ENCODE data around the gene RBL2. TPM values are rescaled to one million over a fixed set of nuclear protein-coding genes. Genes with fewer than 3 reads are reported as not detected.
"Not testable (repeated sequence)": the region's sequence is repeated elsewhere in the genome, so short reads cannot be mapped to it uniquely, and the experiment has no call there.

The RBL2 gene
- total RNA-seq, 6 donors from 2014 or later, result 69.2 to 164 (median 84.9) TPM

GRCh38 chr16:53414381-53414780 lies 19.9 kb upstream of the RBL2 start:
- Histone ChIP-seq H3K4me3 (no peak overlapping the region), H3K27me3 (no peaks in the 10 kb centered on the region), H3K4me1 (peaks cover 0 to 11% (median 0%) of the 10 kb centered on the region in 4 donors), H3K9me3 (no peaks in the 10 kb centered on the region), H3K27ac (no peak overlapping the region), H3K36me3 (no peaks in the 10 kb centered on the region)
- 92 to 95% methylated on average over 15 to 16 of the region's 16 CpGs for WGBS, 2 donors
- ATAC-seq (ENCODE audit: low FRiP score in 2 of 2), result no peak
- DNase-seq, result no peak
- TF ChIP-seq POLR2A (IDR thresholded peaks at IDR 0.05) (no peak), EP300 (IDR thresholded peaks at IDR 0.05) (no peak)

- no peaks in the 10 kb centered on the region for H3K9me3 ChIP-seq
- TF ChIP-seq POLR2AphosphoS5 (IDR thresholded peaks at IDR 0.05), result no peak
- no peak for TF ChIP-seq CTCF (IDR thresholded peaks at IDR 0.05)
- TF ChIP-seq POLR2A (IDR thresholded peaks at IDR 0.05), result no peak
- TF ChIP-seq EP300 (IDR thresholded peaks at IDR 0.05), result no peak
- H3K27ac ChIP-seq, result peak overlapping the region in 2 of 4 donors; percentile 12 to 35
- peaks cover 0 to 11% (median 0%) of the 10 kb centered on the region in 4 donors for H3K4me1 ChIP-seq
- ATAC-seq (ENCODE audit: low FRiP score in 2 of 2) (no peak), DNase-seq (peak in 1 of 2 donors; percentile 37)
- H3K27me3 ChIP-seq, result no peaks in the 10 kb centered on the region
- no peak overlapping the region for H3K4me3 ChIP-seq
- WGBS, 2 donors, result 10 to 13% methylated on average over 4 of the region's 4 CpGs
- no peaks in the 10 kb centered on the region for H3K36me3 ChIP-seq
These were observed 18.8 kb upstream of the RBL2 start for GRCh38 chr16:53415504-53415903.

GRCh38 chr16:53417011-53417410 lies 17.3 kb upstream of the RBL2 start:
- H3K27me3 ChIP-seq, result no peaks in the 10 kb centered on the region
- TF ChIP-seq POLR2A (IDR thresholded peaks at IDR 0.05) (no peak), POLR2AphosphoS5 (IDR thresholded peaks at IDR 0.05) (no peak), EP300 (IDR thresholded peaks at IDR 0.05) (no peak), CTCF (IDR thresholded peaks at IDR 0.05) (no peak)
- peak overlapping the region in 1 of 4 donors; percentile 30 for H3K27ac ChIP-seq
- no peaks in the 10 kb centered on the region for H3K9me3 ChIP-seq
- H3K4me1 ChIP-seq, result peaks cover 0 to 11% (median 0%) of the 10 kb centered on the region in 4 donors
- no peak for DNase-seq
- no peaks in the 10 kb centered on the region for H3K36me3 ChIP-seq
- H3K4me3 ChIP-seq, result no peak overlapping the region
- 46 to 49% methylated on average over 4 of the region's 4 CpGs for WGBS, 2 donors
- peak in 1 of 2 donors; percentile 50 for ATAC-seq (ENCODE audit: low FRiP score in 2 of 2)

DNA sequence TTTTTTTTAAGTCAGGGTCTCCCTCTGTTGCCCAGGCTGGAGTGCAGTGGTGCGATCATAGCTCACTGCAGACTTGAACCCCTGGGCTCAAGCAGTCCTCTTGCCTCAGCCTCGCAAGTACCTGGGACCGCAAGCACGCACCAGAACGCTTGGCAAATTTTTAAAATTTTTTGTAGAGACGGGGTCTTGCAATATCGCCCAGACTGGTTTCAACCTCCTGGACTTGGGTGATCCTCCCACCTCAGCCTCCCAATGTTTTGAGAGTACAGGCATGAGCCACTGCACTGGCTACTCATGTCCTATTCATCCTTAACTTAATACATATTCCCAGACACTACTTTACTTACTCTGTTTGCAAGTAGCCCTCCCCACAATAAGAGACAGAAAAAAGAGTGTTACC lies 16.3 kb upstream of the RBL2 start:
- no peak for TF ChIP-seq CTCF (IDR thresholded peaks at IDR 0.05)
- no peaks in the 10 kb centered on the region for H3K36me3 ChIP-seq
- H3K4me1 ChIP-seq, result peaks cover 0 to 11% (median 0%) of the 10 kb centered on the region in 4 donors
- H3K4me3 ChIP-seq, result no peak overlapping the region
- no peak for DNase-seq
- no peaks in the 10 kb centered on the region for H3K27me3 ChIP-seq
- WGBS, 2 donors, result 99 to 100% methylated on average over 7 of the region's 7 CpGs
- H3K9me3 ChIP-seq, result no peaks in the 10 kb centered on the region
- H3K27ac ChIP-seq, result no peak overlapping the region
- ATAC-seq (ENCODE audit: low FRiP score in 2 of 2), result no peak

DNA sequence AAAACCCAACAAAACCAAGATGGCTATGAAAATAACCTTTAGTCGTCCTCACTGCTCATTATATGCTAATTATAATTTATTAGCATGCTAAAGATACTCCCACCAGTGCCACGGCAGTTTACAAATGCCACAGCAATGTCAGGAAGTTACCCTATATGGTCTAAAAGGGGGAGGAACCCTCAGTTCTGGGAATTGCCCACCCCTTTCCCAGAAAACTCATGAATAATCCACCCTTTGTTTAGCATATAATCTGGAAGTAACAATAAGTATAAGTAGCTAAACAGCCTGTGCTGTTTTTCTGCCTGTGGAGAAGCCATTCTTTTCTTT lies 14.9 kb upstream of the RBL2 start:
- H3K4me3 ChIP-seq; ATAC-seq (ENCODE audit: low FRiP score in 2 of 2); H3K9me3 ChIP-seq; H3K27me3 ChIP-seq; H3K27ac ChIP-seq; H3K36me3 ChIP-seq; DNase-seq: not testable (repeated sequence)
- 52 to 66% methylated on average over 2 of the region's 2 CpGs for WGBS, 2 donors
- H3K4me1 ChIP-seq, result peaks cover 0 to 11% (median 0%) of the 10 kb centered on the region in 4 donors

DNA sequence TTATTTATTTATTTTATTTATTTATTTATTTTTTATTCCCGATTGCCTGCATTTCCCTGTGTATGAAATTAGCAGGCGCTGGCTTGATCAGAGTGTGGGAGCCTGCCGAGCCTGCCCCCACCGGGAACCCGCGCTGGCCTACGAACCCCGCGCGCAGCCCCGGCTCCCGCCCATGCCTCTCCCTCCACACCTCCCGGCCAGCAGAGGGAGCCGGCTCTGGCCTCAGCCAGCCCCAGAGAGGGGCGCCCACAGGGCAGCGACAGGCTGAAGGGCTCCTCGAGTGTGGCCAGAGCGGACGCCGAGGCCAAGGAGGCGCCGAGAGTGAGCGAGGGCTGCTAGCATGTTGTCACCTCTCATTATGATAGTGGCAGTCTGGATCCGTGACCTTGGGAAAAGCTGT lies 13.0 kb upstream of the RBL2 start:
- DNase-seq, result peak in 1 of 2 donors; percentile 62
- WGBS, 2 donors, result 96 to 98% methylated on average over 24 of the region's 24 CpGs
- H3K27ac ChIP-seq, result no peak overlapping the region

GRCh38 chr16:53423968-53424367 lies 10.3 kb upstream of the RBL2 start:
- H3K27ac ChIP-seq; H3K4me3 ChIP-seq; ATAC-seq (ENCODE audit: low FRiP score in 2 of 2); H3K4me1 ChIP-seq; H3K9me3 ChIP-seq; DNase-seq; H3K27me3 ChIP-seq; H3K36me3 ChIP-seq: not testable (repeated sequence)
- WGBS, 2 donors, result 93 to 95% methylated on average over 1 of the region's 1 CpG

More for the DNA sequence above, 13.0 kb upstream of the RBL2 start:
- ATAC-seq (ENCODE audit: low FRiP score in 2 of 2), result no peak
- Histone ChIP-seq H3K27me3 (no peaks in the 10 kb centered on the region), H3K36me3 (no peaks in the 10 kb centered on the region), H3K9me3 (peaks cover 0 to 5% (median 0%) of the 10 kb centered on the region in 4 donors), H3K4me3 (no peak overlapping the region), H3K4me1 (no peaks in the 10 kb centered on the region)
- no peak for TF ChIP-seq POLR2AphosphoS5 (IDR thresholded peaks at IDR 0.05)
- no peak for TF ChIP-seq CTCF (IDR thresholded peaks at IDR 0.05)
- no peak for TF ChIP-seq EP300 (IDR thresholded peaks at IDR 0.05)
- no peak for TF ChIP-seq POLR2A (IDR thresholded peaks at IDR 0.05)

Data from upper lobe of left lung (tissue), 6 donors.